Glomerular visceral epithelial cell (primary cell): ENCODE data around the gene RFC4.
A peak's percentile ranks its signal among the peaks of the same experiment; 100 is the strongest.
"Not testable (repeated sequence)": the region's sequence is repeated elsewhere in the genome, so short reads cannot be mapped to it uniquely, and the experiment has no call there.

Experiments
- DNase-seq: peaks from one replicate; pipeline ENCODE4 v3.0.0-alpha.2; 2016; ENCODE audit errors: extremely low spot score

RFC4 gene, protein sequence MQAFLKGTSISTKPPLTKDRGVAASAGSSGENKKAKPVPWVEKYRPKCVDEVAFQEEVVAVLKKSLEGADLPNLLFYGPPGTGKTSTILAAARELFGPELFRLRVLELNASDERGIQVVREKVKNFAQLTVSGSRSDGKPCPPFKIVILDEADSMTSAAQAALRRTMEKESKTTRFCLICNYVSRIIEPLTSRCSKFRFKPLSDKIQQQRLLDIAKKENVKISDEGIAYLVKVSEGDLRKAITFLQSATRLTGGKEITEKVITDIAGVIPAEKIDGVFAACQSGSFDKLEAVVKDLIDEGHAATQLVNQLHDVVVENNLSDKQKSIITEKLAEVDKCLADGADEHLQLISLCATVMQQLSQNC

DNA sequence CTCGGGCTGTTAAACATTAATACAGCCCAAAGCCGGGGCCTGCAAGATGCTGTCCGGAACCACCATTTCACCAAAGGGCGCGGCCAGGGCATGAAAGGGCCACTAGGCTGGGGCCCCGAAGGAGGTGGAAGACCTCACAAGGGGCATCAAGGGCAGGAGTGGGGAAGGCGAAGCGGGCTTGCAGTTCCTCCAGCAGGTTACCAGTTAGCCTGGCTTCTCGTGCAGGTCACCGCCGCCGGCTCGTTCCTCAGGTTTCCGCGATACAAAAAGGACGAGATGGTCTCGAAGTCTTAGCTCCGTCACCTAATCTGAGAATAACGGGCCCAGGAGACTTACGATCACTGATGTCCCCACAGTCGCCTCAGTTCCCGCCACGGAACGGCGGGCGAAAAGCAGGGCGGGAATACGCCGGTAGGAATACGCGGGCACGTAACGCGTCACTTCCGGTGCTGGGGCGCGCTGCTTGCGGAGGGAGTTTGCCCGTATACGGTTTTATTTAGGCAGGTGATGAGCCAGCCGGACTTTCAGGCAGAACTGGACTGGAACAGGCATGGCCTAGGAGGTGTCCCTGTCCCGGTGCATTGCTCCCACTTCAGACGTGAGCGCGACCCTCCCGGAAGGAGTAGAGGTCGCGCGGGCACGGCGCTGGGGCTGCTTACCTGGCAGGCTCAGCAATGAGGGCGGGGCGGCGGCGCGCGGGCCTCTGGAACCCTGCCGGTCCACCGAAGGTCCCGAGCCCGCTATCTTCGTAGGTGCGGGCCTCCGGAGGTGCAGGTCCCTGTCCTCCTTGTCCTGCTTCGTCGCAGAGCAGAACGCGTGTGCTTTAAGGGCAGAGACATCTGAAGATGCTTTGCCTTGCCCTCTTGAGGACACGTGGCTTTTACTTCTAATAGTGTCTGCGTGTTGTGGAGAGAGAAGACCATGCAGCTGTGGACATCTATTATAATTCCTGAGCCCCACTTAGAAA is at the start of gene RFC4:
Gene RFC4 (minus strand): TSS at position 394 of the 967 bp plus-strand sequence. CDS start 1,769 bp downstream, outside the sequence.
- DNase-seq = peak; percentile 71

DNA sequence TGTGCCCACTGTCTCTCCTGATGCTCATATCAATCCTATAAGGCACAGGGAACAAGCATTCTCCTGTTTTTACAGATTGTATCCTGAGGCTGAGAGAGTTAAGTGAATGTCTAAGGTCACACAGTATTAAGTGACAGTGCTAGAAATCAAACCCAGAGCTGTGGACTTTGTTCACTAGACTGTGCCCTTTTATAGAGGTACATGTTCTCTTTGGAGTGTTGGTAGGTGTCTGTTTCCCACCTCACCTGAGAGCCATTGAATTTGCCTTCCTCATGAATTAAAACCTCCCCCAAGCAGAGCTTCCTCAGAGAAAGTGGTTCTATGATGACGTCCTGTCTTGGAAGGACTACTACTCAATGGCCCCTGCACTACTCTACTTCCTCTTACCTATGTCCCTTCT is 48.7 kb upstream of the RFC4 start:
- no peak for DNase-seq

DNA sequence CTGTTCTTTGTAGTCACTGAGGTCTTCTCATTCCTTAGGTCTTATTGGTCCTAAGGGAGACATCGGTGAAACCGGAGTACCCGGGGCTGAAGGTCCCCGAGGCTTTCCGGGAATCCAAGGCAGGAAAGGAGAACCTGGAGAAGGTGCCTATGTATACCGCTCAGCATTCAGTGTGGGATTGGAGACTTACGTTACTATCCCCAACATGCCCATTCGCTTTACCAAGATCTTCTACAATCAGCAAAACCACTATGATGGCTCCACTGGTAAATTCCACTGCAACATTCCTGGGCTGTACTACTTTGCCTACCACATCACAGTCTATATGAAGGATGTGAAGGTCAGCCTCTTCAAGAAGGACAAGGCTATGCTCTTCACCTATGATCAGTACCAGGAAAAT is 47.9 kb upstream of the RFC4 start:
- DNase-seq = no peak

DNA sequence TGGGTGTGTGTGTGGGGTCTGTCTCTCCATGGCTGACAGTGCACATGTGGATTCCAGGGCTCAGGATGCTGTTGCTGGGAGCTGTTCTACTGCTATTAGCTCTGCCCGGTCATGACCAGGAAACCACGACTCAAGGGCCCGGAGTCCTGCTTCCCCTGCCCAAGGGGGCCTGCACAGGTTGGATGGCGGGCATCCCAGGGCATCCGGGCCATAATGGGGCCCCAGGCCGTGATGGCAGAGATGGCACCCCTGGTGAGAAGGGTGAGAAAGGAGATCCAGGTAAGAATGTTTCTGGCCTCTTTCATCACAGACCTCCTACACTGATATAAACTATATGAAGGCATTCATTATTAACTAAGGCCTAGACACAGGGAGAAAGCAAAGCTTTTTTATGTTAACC is 46.7 kb upstream of the RFC4 start:
- DNase-seq = no peak

DNA sequence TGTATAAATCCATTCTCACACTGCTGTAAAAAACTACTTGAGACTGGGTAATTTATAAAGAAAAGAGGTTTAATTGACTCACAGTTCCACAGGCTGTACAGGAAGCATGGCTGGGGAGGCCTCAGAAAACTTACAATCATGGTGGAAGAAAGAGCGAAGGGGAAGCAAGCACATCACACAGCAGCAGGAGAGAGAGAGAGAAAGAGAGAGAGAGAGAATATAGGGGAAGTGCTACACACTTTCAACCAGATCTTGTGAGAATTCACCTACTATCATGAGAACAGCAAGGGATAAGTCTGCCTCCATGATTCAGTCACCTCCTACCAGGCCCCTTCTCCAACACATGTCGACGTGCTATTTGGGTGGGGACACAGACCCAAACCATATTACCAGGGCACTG is 45.6 kb upstream of the RFC4 start:
- DNase-seq = not testable (repeated sequence)

DNA sequence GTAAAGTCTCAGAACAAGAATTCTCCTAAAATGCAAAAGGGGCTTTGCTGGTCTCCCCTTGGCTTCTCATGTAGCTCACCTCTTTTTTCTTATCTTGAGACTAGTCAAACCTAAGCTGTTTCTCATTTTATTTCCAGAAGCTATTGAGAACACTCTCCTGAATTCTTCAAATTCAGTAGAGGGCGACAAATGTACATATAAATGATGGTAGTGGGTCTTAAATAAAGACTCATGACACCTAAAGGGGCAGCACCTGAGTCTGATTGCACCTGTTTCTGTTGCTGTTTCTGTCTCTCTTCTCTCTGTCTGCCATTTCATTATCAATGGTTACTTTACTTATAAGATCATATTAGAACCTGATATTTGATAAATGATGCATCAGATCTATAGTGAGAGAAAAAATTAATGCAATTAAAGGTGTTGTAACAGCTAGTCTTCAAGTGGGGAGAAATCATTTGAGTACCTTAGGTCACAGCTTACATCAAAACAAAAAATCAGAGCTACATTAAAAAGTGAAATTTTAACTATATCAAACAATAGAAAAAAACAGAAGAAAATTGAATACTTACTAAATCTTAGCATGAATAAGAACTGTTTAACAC is 43.2 kb upstream of the RFC4 start:
- peak; percentile 20 for DNase-seq

DNA sequence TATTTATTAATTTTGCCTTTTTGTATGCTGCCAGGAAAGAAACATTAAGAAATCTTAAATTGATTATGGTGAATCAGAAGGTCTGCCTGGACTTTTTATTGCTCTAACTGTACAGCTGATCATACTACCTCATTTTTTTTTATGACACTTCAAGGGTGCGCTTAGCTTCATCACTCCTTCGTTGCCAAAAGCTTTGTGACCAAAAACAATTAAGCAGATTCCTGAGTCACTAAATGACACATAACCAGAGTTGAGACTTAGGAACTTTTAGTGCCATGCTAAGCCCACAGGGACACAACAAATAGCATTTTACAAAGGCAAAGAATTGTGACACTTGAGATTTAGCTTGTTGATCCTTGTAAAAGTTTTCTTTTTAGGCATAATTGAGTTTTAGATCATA is 41.2 kb upstream of the RFC4 start:
- no peak for DNase-seq

DNA sequence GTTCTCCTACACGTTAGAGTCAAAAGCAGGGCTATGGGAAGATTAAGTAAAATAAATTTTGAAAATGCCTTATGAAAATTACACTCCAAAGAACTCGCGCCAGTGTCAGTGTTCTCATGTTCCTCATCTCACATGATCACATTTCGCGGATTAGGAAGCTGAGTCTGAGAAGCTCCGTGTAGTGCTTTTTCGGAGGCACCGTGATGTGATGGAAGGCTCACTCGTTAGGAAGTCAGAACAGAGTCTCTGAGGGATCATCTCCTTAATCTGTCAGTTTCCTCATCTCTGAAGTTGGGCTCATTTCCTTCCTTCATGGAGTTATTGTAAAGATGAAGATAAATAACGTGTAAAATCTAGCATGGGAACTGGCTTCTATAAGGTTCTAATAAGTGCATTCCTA is 39.5 kb upstream of the RFC4 start:
- no peak for DNase-seq

DNA sequence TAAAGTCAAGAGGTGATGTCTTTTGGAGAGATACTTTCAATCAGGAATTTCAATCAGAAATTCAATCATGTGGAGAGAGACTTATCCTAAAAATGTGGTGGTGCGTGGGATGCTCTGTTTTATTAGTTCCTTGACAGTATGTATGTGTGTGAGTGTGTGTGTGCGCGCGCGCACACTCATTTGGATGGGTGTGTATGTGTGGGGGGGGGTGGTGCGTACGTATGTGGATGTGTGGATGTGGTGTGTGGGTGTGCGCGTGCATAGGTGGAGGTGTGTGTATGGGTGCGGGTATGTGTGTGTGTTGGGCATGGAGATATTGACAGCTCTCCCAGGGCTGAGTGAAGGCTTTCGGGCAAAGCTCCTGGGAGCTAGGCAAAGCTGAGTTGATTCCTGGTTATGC is 38.6 kb upstream of the RFC4 start:
- DNase-seq = no peak

DNA sequence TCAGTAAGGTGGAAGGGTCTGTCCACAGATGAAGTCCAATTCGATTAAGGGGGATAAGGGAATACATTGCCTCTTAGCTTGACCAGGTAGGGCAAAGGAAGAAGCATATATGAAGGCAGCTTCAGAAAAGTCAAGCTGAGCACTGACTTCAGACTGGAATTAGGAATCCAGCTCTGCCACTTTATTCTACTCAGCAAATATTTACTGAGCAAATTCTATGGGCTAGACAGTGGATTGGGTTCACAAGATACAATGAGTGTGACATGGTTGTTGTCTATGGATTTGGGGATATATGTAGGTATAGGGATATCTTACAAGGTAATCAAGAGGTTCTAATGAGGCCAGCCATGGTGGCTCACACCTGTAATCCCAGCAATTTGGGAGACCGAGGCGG is 36.8 kb upstream of the RFC4 start:
- no peak for DNase-seq

DNA sequence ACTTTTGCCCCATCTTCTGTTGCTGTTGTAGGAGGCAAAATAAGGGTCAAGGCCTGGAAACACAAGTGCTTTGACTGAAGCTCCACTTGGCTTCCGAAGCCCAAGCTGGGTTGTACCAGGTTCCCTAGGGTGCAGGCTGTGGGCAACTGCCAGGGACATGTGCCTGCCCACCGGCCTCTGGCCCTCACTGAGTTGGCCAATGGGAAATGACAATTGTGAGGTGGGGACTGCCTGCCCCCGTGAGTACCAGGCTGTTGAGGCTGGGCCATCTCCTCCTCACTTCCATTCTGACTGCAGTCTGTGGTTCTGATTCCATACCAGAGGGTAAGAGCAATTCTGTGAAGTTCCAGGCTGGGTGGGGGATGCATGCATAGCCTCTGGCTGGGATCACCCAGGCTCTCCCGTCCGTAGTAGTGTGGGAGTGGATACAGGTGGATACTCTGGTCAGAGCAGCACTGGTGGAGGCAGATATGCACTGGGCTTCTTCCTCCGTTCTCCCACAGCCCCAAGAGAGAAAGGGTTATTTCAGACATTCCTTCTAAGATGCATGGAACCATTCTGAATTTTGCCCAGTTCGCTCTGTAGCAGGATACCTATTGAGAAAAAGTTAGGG is 36.2 kb upstream of the RFC4 start, which contains the start of gene ADIPOQ:
Gene ADIPOQ (plus strand): TSS at position 285 of the 613 bp plus-strand sequence. CDS start 10,349 bp downstream, outside the sequence.
- DNase-seq = no peak

DNA sequence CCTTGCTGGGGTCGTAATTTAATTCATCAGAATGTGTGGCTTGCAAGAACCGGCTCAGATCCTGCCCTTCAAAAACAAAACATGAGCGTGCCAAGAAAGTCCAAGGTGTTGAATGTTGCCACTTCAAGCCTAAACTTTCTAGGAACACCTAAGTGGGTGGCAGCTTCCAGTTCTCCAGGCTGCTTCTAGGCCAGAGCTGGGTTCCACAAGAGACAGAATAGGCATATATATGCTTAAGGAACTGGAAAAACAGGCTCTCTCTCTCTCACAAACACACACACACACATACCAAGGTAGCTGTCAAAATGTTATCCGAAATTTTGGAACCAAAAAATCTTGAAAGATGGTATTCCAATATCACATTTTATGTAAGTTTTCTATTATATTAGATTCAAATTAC is 35.3 kb upstream of the RFC4 start:
- no peak for DNase-seq

DNA sequence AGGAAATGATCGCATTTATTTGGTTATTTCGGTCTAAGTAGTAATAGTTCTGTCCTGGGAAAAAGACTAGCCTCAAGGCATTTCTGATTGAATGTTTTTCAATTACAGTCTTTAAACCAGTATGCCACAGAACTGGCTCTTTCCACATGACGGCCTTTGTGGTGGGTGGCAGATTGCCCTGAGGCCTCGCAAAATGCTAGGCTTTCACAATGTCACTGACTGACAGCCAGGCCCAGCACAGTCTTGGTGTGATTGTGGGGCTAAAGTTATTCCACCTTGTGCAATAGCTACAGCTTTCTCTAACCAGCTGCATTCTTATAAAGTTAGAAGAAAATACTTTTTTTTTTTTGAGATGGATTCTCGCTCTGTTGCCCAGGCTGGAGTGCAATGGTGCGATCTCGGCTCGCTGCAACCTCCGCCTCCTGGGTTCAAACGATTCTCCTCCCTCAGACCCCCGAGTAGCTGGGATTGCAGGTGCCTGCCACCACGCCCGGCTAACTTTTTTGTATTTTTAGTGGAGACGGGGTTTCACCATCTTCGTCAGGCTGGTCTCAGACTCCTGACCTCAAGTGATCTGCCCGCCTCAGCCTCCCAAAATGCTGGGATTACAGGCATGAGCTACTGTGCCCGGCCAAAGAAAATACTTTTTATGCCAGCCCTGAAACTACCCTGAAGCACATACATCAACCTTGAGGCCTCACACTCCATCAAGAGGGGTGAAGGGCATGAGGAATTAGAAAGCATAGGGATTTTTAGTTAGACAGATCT is 33.8 kb upstream of the RFC4 start:
- peak; percentile 73 for DNase-seq

DNA sequence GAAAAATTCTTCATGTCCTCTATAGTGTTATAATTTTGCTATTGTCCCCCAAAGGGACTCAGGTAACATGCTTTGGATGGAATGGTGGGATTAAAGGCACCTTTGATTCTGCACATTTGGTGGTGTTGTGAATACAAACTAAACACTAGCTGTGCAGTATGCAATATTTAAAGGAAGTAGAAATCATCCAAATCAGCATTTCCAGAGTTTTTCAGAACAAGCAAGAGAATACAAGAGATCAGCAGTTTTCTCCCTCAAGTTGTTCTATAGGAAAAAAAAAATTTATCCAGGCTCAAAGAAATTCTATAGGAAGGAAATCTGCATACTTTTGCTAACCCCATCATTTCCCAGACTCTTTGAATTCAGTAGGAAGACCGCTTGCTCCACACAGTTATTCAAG is 26.0 kb upstream of the RFC4 start:
- DNase-seq = no peak

DNA sequence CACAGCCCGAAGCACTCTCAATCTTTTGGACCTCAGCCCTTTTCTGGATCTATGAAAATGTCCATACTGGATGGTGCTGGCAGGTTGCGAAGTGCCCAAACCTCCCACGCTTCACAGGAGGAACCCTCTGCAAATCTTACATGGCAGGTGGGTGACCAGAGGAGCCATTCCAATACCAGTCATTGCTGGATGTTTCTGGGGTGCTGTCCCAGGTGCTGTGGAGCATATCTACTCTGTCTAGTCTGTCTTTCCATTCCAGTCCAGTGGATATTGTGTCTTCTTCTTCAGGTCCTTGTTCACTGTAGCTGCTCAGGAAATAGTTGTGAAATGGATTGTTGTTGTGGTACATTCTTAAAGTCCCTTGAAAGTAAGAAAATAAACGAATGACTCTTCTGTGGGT is 25.5 kb upstream of the RFC4 start:
- no peak for DNase-seq

DNA sequence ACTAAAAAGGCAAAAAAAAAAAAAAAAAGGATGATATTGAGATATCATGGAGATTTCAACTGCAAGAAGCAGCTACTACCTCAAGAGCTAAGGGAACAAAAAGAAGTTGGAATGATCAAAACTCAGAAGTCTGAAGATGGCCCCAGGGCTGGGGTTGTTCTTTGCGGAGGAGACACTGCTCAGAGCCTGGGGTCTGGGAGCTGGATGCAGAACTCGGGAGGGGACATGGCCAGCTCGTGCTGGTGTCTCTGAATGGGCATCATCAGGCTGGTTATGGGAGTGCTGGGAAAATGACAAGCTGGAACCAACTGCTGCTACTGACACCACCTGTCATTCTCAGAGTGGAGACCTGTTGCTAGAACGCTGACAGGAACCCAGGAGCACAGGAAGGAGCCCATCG is 22.1 kb upstream of the RFC4 start:
- no peak for DNase-seq

DNA sequence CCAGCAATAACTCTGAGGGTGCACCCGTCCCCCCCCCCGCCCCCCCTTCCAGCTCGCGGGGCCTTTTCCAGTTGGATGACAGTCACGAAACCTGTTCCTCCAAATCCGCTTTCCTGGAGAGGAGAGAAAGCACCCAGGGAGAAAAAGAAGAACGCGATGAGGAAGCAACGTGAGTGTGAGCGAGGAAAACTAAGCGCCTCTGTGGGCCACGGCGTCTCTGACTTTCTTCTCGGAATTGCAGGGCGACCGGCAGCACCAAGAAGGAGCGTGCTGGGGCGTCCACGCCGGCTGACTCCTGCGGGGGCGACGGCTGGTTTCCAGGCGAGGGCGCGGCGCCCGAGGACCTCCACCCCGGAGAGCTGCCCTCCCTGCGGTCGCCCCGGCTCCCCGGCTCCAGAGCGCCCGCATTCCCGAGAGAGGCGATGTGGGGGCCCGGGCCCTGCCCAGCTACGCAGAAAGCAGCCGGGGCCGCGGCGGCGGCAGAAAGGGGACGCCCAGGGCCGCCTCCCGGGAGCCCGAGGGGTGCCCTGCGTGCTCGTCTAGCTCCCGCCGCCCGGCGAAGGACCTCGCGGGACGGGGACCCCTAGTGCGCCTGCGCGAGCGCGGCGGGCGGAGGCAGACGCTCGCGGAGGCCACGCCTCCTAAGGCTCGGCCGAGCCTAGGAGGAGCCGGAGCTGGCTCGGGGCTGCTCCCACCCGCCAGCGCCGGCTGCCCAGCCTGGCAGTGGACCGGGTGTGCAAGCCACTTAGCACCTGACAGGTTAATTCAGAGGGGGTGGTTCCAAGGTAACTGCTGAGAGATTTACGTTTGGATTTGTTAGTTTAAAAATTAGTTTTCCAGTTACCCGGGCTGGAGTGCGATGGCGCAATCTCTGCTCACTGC is 20.9 kb upstream of the RFC4 start:
- peak; percentile 87 for DNase-seq

DNA sequence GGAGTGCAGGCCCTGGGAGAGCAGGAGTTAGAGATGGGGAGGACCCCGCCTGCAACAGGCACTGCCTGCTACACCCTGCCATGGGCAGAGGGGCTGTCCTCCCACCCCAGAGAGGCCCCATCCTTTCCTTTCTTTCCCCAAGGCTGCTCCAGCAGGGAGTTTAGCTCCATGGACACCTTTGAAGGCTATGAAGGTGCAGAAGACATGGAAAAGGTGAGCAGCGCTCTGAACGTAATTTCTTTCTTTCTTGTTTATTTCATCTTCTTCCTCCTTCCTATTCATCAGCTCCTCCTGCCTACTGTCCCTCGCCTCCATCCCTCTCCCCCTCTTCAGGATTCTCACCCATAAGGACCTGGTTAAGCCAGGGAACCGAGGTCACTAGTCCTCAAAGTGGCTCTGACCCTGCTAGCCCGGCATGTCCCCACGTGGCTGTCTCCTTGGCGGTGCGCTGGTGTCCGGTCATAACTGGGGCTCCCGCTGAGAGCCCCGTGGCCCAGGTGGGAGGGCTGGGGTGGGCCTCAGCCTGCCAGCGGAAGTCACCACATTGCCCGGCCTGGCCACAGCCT is 20.2 kb upstream of the RFC4 start:
- no peak for DNase-seq

DNA sequence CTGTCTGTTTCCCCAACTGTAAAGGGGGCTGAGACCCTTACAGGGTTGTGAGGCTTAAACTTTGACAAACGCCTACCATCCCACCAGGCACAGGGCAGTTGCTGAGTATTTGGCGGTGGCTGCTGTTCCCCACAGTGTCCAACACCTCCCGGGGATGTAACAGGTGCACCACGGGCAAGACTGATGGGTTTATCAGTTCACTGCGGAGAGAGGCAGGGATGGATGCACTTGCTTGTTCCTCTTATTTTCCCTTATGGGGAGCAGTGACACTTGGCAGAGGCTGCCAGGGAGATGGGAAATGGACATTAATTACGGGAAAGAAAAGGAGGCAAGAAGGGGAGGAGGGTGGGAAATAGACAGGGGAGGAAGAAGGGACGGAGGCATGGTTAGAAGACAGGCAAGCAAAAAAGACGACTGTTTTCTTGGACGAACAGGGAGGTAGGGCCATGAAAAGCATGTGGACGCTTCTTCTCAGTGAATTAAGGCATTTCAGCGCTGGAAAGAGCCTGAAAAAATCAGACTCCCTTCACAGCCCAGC is 19.7 kb upstream of the RFC4 start:
- DNase-seq = no peak
